ENCODE data around the gene PEAK1.

Gene PEAK1

GRCh38 chr15:77064539-77065308 lies 355.2 kb downstream of the PEAK1 start:
- H3K4me3 ChIP-seq (ENCODE audit: low read length in 2 of 2) = no peak overlapping the region
- no peak overlapping the region for H3K4me2 ChIP-seq (ENCODE audit: insufficient read depth, low read length, poor library complexity, severe bottlenecking)
- peaks cover 2 to 44% of the 10 kb centered on the region in 2 donors for H3K36me3 ChIP-seq (replicated peaks in 1 of 2; ENCODE audit: control insufficient read depth in 2 of 2, insufficient read depth in 2 of 2, low read length in 2 of 2)
- H2BK120ac ChIP-seq (ENCODE audit: low read depth, low read length) = no peak overlapping the region
- peaks cover 10 to 12% of the 10 kb centered on the region in 2 donors for H3K4me1 ChIP-seq (ENCODE audit: control insufficient read depth in 2 of 2, insufficient read depth in 1 of 2, low read depth in 1 of 2, low read length in 2 of 2)
- no peak overlapping the region for H4K8ac ChIP-seq (ENCODE audit: low read depth, low read length)
- no peaks in the 10 kb centered on the region for H3K9me3 ChIP-seq (replicated peaks in 1 of 2; ENCODE audit: control insufficient read depth in 2 of 2, insufficient read depth in 1 of 2, low read depth in 1 of 2, low read length in 2 of 2)
- no peak overlapping the region for H2AK5ac ChIP-seq (ENCODE audit: low read depth, low read length)
- H3K9ac ChIP-seq (ENCODE audit: low read depth, low read length, poor library complexity) = no peak overlapping the region
- WGBS, 2 donors (ENCODE audit: extremely low coverage in 2 of 2, insufficient read length in 2 of 2, insufficient replicate concordance in 1 of 2) = 100% methylated on average over 1 of the region's 6 CpGs
- H2BK5ac ChIP-seq (ENCODE audit: low read length) = no peak overlapping the region
- no peaks in the 10 kb centered on the region for H3K27me3 ChIP-seq (ENCODE audit: control insufficient read depth in 3 of 3, insufficient read depth in 3 of 3, low read depth in 1 of 3, low read length in 3 of 3)
- no peak overlapping the region for H3K23ac ChIP-seq (ENCODE audit: low read depth, low read length, poor library complexity)
- H2BK12ac ChIP-seq (ENCODE audit: low read length) = no peak overlapping the region
- H2AFZ ChIP-seq (ENCODE audit: low read length) = no peak overlapping the region
- H3K27ac ChIP-seq (replicated peaks; ENCODE audit: low read length) = no peak overlapping the region
- no peak for DNase-seq (ENCODE audit: low spot score)
- H3K18ac ChIP-seq (ENCODE audit: low read length) = no peak overlapping the region
- H2BK15ac ChIP-seq (ENCODE audit: low read length) = no peak overlapping the region
- H4K91ac ChIP-seq (ENCODE audit: low read depth, low read length, poor library complexity) = no peak overlapping the region
- H3K79me1 ChIP-seq (ENCODE audit: low read depth, low read length) = no peaks in the 10 kb centered on the region
- no peak overlapping the region for H3K14ac ChIP-seq (ENCODE audit: low read length)
- no peak overlapping the region for H3K4ac ChIP-seq (ENCODE audit: low read length)

DNA sequence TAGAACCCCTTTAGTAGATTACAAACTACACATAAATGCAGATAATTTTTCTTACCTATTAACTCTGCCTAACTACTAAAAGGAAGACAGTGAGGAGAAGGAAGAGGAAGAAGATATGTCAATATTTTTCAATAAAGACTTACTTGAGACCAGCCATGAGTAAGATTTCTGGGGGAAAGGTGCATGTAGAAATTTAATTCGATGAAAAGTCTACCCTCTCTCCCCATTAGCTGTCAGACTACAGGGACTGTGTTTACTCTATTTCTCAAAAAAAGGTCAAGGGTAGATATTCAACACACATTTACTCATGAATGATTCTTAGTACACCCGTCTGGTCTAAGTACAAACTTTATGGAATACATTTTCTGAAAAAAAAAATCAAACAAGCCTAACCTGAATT lies 355.8 kb downstream of the PEAK1 start:
- DNase-seq (ENCODE audit: low spot score) = no peak
- Histone ChIP-seq H3K23ac (ENCODE audit: low read depth, low read length, poor library complexity) (no peak overlapping the region), H2BK120ac (ENCODE audit: low read depth, low read length) (no peak overlapping the region), H3K4me3 (ENCODE audit: low read length in 2 of 2) (no peak overlapping the region), H3K27ac (replicated peaks; ENCODE audit: low read length) (no peak overlapping the region), H3K27me3 (ENCODE audit: control insufficient read depth in 3 of 3, insufficient read depth in 3 of 3, low read depth in 1 of 3, low read length in 3 of 3) (no peaks in the 10 kb centered on the region), H3K79me1 (ENCODE audit: low read depth, low read length) (no peaks in the 10 kb centered on the region), H4K8ac (ENCODE audit: low read depth, low read length) (no peak overlapping the region), H2BK5ac (ENCODE audit: low read length) (no peak overlapping the region), H3K9me3 (replicated peaks in 1 of 2; ENCODE audit: control insufficient read depth in 2 of 2, insufficient read depth in 1 of 2, low read depth in 1 of 2, low read length in 2 of 2) (no peaks in the 10 kb centered on the region), H3K9ac (ENCODE audit: low read depth, low read length, poor library complexity) (no peak overlapping the region), H3K4me2 (ENCODE audit: insufficient read depth, low read length, poor library complexity, severe bottlenecking) (no peak overlapping the region), H3K4me1 (ENCODE audit: control insufficient read depth in 2 of 2, insufficient read depth in 1 of 2, low read depth in 1 of 2, low read length in 2 of 2) (peaks cover 6 to 10% of the 10 kb centered on the region in 2 donors), H2AK5ac (ENCODE audit: low read depth, low read length) (no peak overlapping the region), H3K18ac (ENCODE audit: low read length) (no peak overlapping the region), H3K36me3 (replicated peaks in 1 of 2; ENCODE audit: control insufficient read depth in 2 of 2, insufficient read depth in 2 of 2, low read length in 2 of 2) (peaks cover 2 to 38% of the 10 kb centered on the region in 2 donors), H2AFZ (ENCODE audit: low read length) (no peak overlapping the region), H3K4ac (ENCODE audit: low read length) (no peak overlapping the region), H2BK12ac (ENCODE audit: low read length) (no peak overlapping the region), H4K91ac (ENCODE audit: low read depth, low read length, poor library complexity) (no peak overlapping the region), H3K14ac (ENCODE audit: low read length) (no peak overlapping the region), H2BK15ac (ENCODE audit: low read length) (no peak overlapping the region)
- WGBS, 2 donors (ENCODE audit: extremely low coverage in 2 of 2, insufficient read length in 2 of 2, insufficient replicate concordance in 1 of 2) = no CpG with 5 or more reads among the region's 2 CpGs

- H2BK120ac ChIP-seq (ENCODE audit: low read depth, low read length) = no peak overlapping the region
- H2AFZ ChIP-seq (ENCODE audit: low read length) = no peak overlapping the region
- H3K79me1 ChIP-seq (ENCODE audit: low read depth, low read length) = no peaks in the 10 kb centered on the region
- no peak for DNase-seq (ENCODE audit: low spot score)
- H3K4me3 ChIP-seq (ENCODE audit: low read length in 2 of 2) = no peak overlapping the region
- H3K14ac ChIP-seq (ENCODE audit: low read length) = no peak overlapping the region
- no peak overlapping the region for H4K8ac ChIP-seq (ENCODE audit: low read depth, low read length)
- no peak overlapping the region for H2BK15ac ChIP-seq (ENCODE audit: low read length)
- no peak overlapping the region for H2AK5ac ChIP-seq (ENCODE audit: low read depth, low read length)
- peaks cover 0 to 34% of the 10 kb centered on the region in 2 donors for H3K36me3 ChIP-seq (replicated peaks in 1 of 2; ENCODE audit: control insufficient read depth in 2 of 2, insufficient read depth in 2 of 2, low read length in 2 of 2)
- peaks cover 6 to 10% of the 10 kb centered on the region in 2 donors for H3K4me1 ChIP-seq (ENCODE audit: control insufficient read depth in 2 of 2, insufficient read depth in 1 of 2, low read depth in 1 of 2, low read length in 2 of 2)
- no peaks in the 10 kb centered on the region for H3K27me3 ChIP-seq (ENCODE audit: control insufficient read depth in 3 of 3, insufficient read depth in 3 of 3, low read depth in 1 of 3, low read length in 3 of 3)
- no peak overlapping the region for H2BK5ac ChIP-seq (ENCODE audit: low read length)
- no peak overlapping the region for H4K91ac ChIP-seq (ENCODE audit: low read depth, low read length, poor library complexity)
- no peak overlapping the region for H3K4ac ChIP-seq (ENCODE audit: low read length)
- no peak overlapping the region for H3K18ac ChIP-seq (ENCODE audit: low read length)
- H2BK12ac ChIP-seq (ENCODE audit: low read length) = no peak overlapping the region
- no peak overlapping the region for H3K9ac ChIP-seq (ENCODE audit: low read depth, low read length, poor library complexity)
- H3K4me2 ChIP-seq (ENCODE audit: insufficient read depth, low read length, poor library complexity, severe bottlenecking) = no peak overlapping the region
- no peak overlapping the region for H3K27ac ChIP-seq (replicated peaks; ENCODE audit: low read length)
- H3K23ac ChIP-seq (ENCODE audit: low read depth, low read length, poor library complexity) = no peak overlapping the region
- H3K9me3 ChIP-seq (replicated peaks in 1 of 2; ENCODE audit: control insufficient read depth in 2 of 2, insufficient read depth in 1 of 2, low read depth in 1 of 2, low read length in 2 of 2) = no peaks in the 10 kb centered on the region
These were observed 356.7 kb downstream of the PEAK1 start for GRCh38 chr15:77063249-77063648.

- Histone ChIP-seq H3K23ac (ENCODE audit: low read depth, low read length, poor library complexity) (no peak overlapping the region), H3K4me2 (ENCODE audit: insufficient read depth, low read length, poor library complexity, severe bottlenecking) (no peak overlapping the region), H2BK12ac (ENCODE audit: low read length) (no peak overlapping the region), H3K27ac (replicated peaks; ENCODE audit: low read length) (no peak overlapping the region), H3K4me1 (ENCODE audit: control insufficient read depth in 2 of 2, insufficient read depth in 1 of 2, low read depth in 1 of 2, low read length in 2 of 2) (peaks cover 0 to 10% of the 10 kb centered on the region in 2 donors), H3K18ac (ENCODE audit: low read length) (no peak overlapping the region), H3K4me3 (ENCODE audit: low read length in 2 of 2) (no peak overlapping the region), H3K4ac (ENCODE audit: low read length) (no peak overlapping the region), H2BK15ac (ENCODE audit: low read length) (no peak overlapping the region), H3K14ac (ENCODE audit: low read length) (no peak overlapping the region), H2BK5ac (ENCODE audit: low read length) (no peak overlapping the region), H2AK5ac (ENCODE audit: low read depth, low read length) (no peak overlapping the region), H3K27me3 (ENCODE audit: control insufficient read depth in 3 of 3, insufficient read depth in 3 of 3, low read depth in 1 of 3, low read length in 3 of 3) (no peaks in the 10 kb centered on the region), H4K8ac (ENCODE audit: low read depth, low read length) (no peak overlapping the region), H3K79me1 (ENCODE audit: low read depth, low read length) (no peaks in the 10 kb centered on the region), H2BK120ac (ENCODE audit: low read depth, low read length) (no peak overlapping the region), H3K9ac (ENCODE audit: low read depth, low read length, poor library complexity) (no peak overlapping the region), H3K36me3 (replicated peaks in 1 of 2; ENCODE audit: control insufficient read depth in 2 of 2, insufficient read depth in 2 of 2, low read length in 2 of 2) (peaks cover 2 to 42% of the 10 kb centered on the region in 2 donors), H3K9me3 (replicated peaks in 1 of 2; ENCODE audit: control insufficient read depth in 2 of 2, insufficient read depth in 1 of 2, low read depth in 1 of 2, low read length in 2 of 2) (no peaks in the 10 kb centered on the region), H2AFZ (ENCODE audit: low read length) (no peak overlapping the region), H4K91ac (ENCODE audit: low read depth, low read length, poor library complexity) (no peak overlapping the region)
- DNase-seq (ENCODE audit: low spot score) = no peak
These were observed 359.4 kb downstream of the PEAK1 start for GRCh38 chr15:77060546-77060945.
